GM12864 (cell line): ENCODE data around the gene TATDN2.

Experiments used
- DNase-seq: peaks from one replicate; pipeline ENCODE4 v3.0.0-alpha.2; 2011; ENCODE audit warnings: low read depth
- H3K4me3 ChIP-seq: 2 replicates; pipeline ENCODE4 v1.5.1; 2011; ENCODE audit warnings: mild to moderate bottlenecking, low read depth, low read length, control low read depth
- TF ChIP-seq, protein P1 (sequence below): IDR thresholded peaks from 2 replicates; pipeline ENCODE4 v1.5.1; 2011; ENCODE audit warnings: low read depth, mild to moderate bottlenecking, moderate library complexity, low read length, control low read depth, inconsistent platforms; ENCODE audit errors: missing control alignments

Gene TATDN2

DNA sequence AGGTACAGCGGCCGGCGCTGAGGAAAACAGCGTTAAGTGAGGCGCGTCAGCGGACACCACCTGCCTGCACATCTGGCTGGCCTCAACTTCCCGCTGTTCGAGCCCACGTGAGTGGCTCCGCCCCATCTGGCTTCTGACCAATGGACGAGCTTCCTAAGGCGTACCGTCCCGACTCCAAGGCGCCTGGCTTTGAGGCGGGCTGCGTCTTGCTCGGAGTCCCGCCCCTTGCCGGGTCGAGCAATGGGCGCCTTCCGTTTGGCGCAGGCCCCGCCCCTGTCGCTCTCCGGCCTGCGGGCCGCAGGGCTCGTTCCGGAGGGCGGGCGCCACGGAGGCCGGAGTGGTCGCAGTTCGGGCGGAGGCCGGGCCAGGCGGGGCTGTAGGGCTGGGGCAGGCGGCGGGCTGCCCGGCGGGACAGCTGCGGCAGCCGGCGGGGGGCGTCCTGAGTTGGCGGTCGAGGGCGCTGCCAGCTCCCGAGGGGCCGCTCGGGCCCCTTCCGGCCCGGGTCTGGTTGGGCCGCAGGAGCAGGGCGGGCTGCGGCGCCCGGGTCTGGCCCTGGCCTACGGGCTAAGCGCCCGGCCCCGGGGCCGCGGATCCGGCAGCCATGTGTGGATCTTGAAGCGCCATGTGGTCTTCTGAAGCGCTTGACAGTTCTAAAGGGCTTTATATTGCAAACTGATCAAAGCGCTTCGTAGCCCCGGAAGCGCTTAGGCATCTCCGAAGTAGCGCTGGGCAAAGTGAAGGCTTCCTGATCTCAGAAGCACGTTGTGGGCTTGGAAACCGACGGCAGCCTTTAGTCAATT lies at the start of gene TATDN2:
Gene TATDN2, plus strand, starts transcription at position 276 of the 800 bp plus-strand sequence. CDS start 742 bp downstream, outside the sequence.
- DNase-seq: peak; percentile 98
- peak within 1 kb of the TSS; percentile 93 for H3K4me3 ChIP-seq
- TF ChIP-seq, protein P1, sequence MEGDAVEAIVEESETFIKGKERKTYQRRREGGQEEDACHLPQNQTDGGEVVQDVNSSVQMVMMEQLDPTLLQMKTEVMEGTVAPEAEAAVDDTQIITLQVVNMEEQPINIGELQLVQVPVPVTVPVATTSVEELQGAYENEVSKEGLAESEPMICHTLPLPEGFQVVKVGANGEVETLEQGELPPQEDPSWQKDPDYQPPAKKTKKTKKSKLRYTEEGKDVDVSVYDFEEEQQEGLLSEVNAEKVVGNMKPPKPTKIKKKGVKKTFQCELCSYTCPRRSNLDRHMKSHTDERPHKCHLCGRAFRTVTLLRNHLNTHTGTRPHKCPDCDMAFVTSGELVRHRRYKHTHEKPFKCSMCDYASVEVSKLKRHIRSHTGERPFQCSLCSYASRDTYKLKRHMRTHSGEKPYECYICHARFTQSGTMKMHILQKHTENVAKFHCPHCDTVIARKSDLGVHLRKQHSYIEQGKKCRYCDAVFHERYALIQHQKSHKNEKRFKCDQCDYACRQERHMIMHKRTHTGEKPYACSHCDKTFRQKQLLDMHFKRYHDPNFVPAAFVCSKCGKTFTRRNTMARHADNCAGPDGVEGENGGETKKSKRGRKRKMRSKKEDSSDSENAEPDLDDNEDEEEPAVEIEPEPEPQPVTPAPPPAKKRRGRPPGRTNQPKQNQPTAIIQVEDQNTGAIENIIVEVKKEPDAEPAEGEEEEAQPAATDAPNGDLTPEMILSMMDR: no peak

DNA sequence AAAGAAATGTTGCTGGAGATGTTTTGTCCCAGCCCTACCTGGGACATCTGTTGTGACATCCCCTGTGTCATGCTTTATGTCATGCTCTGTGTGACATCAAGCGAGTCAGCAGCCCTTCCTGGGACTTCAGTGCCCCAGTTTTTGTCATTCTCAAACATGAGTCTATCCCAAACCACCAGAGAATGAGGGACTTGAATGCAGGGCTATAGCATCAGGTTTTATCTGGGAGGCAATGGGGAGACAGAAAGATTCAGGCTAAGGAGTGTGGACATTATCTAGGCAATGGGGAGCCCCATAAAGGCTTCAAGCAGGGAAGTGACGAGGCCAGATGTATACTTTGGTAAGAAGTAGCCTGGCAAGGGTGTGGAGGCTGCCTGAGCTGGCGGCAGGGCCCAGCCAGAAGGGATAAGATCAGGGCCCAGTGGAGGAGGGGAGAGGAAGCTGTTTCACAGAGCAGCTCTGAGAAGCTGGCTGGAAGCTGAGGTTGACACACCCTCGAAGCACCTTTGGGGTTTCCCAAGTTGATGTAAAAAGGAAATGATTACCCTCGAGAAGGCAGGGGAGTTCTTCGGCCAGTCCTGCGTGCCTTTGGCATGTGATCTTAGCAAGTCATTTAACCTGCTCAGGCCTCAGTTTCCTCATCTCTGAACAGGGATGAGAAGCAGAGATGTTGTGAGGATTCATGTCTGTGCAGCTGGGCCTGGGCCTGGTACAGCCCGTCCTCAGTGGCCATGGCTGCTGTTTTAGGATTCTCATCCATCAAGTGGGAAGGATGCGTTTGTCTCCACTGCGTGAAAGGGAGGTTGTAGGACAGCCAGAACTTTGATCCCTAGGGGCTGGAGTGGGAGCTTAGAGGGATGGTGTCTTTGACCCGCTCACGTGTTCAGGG lies 49.3 kb upstream of the TATDN2 start:
- no peak overlapping the region for H3K4me3 ChIP-seq
- DNase-seq: peak; percentile 79
- TF ChIP-seq, protein P1: no peak

DNA sequence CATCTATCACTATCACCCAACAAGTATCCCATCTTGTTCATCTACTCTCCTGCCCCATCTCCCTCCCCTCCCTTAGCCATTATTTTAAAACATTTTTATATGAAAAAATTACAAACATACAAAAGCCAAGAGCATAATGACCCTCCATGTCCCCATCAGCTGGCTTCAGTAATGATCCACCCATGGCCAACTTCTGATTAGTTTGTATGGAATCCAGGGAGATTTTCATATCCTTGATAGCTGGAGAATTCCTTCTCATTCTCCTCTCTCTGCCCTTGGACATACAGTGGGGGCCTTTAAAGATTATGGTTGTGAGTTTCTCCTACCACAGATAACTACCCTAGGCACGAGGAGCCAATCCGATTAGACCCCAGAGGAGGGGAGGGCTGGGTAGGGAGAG lies 43.3 kb upstream of the TATDN2 start:
- no peak overlapping the region for H3K4me3 ChIP-seq
- no peak for DNase-seq
- TF ChIP-seq, protein P1: no peak

DNA sequence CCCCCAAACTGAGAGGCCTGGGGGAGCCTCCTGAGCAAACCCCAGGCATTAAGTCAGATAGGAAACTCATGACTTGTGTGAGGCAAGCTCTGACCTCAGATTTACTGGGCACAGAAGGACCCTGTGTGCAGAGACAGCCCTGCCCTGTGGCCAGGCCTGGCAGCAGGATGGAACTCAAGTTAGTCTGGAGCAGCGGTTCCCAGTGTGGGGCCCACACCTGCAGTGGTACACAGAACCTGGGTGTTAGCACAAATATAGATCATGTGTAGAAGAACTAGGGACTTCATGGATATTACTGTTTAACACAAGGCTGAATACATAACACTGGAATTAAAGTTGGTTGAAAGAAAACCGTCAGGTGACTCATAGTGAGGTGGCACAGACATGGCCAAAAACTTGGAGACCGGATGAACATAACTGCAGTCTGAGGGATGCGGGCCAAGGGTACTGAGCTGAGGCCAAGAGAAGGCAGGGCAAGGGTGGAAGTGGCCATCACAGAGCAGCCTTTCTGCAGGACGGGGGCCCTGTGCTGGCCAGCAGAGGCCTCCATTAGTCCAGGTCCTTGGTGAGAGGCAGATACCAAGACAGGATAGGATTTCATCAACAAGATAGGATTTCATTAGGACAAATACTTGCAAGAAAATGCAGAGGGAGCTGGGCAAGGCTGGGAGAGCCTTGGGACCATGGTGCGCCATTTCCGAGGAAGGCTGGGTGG lies 42.7 kb upstream of the TATDN2 start:
- no peak for DNase-seq
- no peak overlapping the region for H3K4me3 ChIP-seq
- TF ChIP-seq, protein P1: no peak

DNA sequence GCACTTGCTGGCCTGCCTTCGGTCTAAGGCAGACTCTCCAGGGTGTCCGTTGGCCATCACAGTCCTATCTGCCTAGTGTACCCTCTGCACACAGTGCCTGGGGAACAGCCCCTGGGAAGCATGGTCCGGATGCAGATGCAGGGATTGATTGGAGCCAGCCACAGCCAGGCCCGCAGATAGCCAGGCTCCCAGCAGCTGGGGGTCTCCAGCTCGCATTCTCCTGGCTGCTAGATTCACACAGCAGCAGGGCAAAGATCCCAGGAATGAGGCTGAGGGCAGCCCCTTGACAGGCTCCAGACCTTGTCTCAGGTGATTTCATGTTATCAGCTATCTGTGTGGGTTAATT lies 42.1 kb upstream of the TATDN2 start:
- no peak for DNase-seq
- TF ChIP-seq, protein P1: no peak
- H3K4me3 ChIP-seq: no peak overlapping the region

GRCh38 chr3:10213156-10213792 lies 35.0 kb upstream of the TATDN2 start:
- DNase-seq: no peak
- TF ChIP-seq, protein P1: no peak
- H3K4me3 ChIP-seq: no peak overlapping the region
